Stimulated activated memory B cell treated with anti-CD40 and anti-IgM and Interleukin-4, amounts not matched to agents 10 μg/mL and 1 μg/mL and 100 μg/mL, for 72 hours (primary cell): ENCODE measurements around the gene PTPRN2.

Experiments
- ATAC-seq: fragments of 150-1000 bp; cut with Tn5 transposase; 2 replicates; pipeline ENCODE4 v1.10.0; 2021
- H3K27ac Mint-ChIP-seq: one replicate; pipeline ENCODE4 v1.8.0; 2022; ENCODE audit warnings: mild to moderate bottlenecking, mixed read lengths
- H3K27me3 Mint-ChIP-seq: one replicate; pipeline ENCODE4 v1.8.0; 2022; ENCODE audit warnings: mixed read lengths
- H3K36me3 Mint-ChIP-seq: one replicate; pipeline ENCODE4 v1.8.0; 2022; ENCODE audit warnings: mixed read lengths
- H3K4me1 Mint-ChIP-seq: one replicate; pipeline ENCODE4 v1.8.0; 2022; ENCODE audit warnings: mixed read lengths
- H3K4me3 Mint-ChIP-seq: one replicate; pipeline ENCODE4 v1.8.0; 2022; ENCODE audit warnings: mild to moderate bottlenecking, moderate library complexity, mixed read lengths
- H3K9me3 Mint-ChIP-seq: one replicate; pipeline ENCODE4 v1.8.0; 2022; ENCODE audit warnings: mixed read lengths

Gene PTPRN2

DNA sequence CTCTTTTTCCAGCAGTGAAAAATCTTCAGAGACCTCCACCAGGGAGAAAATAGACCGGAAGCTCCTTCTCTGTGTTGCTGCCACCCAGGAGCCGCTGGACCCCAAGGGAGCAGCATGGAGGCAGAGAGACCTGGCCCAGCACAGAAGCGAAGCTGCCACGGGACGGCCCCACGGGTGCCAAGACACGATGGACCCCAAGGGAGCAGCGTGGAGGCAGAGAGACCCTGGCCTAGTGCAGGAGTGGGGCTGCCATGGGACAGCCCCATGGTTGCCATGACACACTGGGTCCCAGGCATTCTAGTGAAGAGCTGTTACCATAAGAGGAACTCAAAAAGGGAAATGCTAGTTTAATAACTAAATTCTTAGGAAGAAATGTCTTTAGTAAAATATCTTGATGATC is 186.3 kb downstream of the PTPRN2 start:
- ATAC-seq, result no peak
- Mint-ChIP-seq H3K4me3 (no peak overlapping the region), H3K27ac (no peak overlapping the region), H3K4me1 (no peaks in the 10 kb centered on the region), H3K36me3 (no peaks in the 10 kb centered on the region), H3K9me3 (peaks cover 9% of the 10 kb centered on the region), H3K27me3 (peaks cover 12% of the 10 kb centered on the region)

DNA sequence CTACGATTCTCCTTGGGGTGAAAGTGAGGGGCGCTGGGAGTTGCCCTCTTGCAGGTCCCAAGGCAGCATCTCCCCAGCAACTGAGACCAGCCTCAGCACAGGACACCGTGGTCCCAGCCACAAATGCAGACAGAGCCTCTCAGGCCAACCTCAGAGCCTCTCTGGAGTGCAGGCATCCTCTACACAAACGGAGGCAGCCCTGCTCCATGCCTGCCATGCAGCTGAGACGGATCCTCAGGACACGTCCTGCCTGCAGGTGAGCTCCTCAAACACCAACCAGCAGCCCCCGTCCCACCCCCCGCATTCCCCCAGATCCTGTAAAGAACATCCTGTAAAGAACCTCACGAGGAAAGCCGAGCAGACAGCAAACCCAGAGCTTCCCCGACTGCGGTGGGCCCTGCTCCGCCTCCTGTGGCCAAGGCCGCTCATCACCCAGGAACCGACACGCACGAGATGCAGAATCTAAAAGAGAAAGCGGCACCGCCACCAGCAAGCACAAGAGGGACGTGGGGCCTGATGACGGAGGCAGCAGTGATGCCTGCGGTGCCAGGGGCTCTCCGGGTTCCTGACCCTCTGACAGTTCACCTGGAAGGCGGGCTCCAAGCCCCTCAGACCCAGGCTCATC is 186.9 kb downstream of the PTPRN2 start:
- H3K4me1 Mint-ChIP-seq, result no peaks in the 10 kb centered on the region
- peaks cover 9% of the 10 kb centered on the region for H3K9me3 Mint-ChIP-seq
- no peak overlapping the region for H3K27ac Mint-ChIP-seq
- no peak overlapping the region for H3K4me3 Mint-ChIP-seq
- no peak for ATAC-seq
- peaks cover 12% of the 10 kb centered on the region for H3K27me3 Mint-ChIP-seq
- no peaks in the 10 kb centered on the region for H3K36me3 Mint-ChIP-seq

DNA sequence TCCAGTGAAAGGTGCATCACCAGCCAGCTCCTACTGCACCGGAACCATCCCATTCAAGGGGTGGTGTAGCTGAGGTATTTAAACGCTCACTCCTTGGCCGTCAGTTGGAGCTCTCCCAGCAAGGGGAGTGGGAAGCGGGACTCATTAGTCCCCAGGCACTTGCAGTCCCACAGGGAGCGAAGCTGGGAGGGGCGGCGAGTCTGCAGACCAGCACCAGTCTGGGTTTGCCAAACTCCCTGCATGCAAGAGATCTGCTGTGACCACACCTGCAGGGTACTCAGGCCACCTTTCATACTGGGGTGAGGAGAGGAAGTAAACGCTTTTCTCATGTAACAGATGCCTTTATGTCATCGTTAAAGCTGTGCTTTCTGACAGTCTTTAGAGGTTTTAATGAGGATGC is 187.9 kb downstream of the PTPRN2 start:
- Mint-ChIP-seq H3K27ac (no peak overlapping the region), H3K27me3 (peaks cover 12% of the 10 kb centered on the region), H3K4me1 (no peaks in the 10 kb centered on the region), H3K36me3 (no peaks in the 10 kb centered on the region), H3K4me3 (no peak overlapping the region), H3K9me3 (peaks cover 9% of the 10 kb centered on the region)
- ATAC-seq, result no peak

DNA sequence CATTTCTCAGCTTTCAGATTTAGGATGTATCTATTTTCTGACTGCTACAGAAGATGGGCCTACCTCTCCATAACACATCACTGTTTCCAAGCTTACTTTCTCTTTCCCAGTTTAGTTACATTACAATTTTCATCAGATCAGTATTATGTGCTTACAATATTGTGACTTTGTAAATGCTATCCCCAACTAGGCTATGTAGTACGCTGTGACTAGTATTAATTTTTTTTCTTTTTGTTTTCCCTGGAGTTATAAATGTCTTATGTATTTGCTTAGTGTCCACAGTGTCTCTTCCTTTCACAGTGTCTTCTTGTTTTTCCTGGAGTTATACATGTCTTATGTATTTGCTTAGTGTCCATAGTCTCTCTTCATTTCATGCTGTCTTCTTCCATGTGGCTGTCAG is 188.9 kb downstream of the PTPRN2 start:
- Mint-ChIP-seq H3K4me3 (no peak overlapping the region), H3K27ac (no peak overlapping the region), H3K9me3 (peaks cover 9% of the 10 kb centered on the region), H3K27me3 (peaks cover 12% of the 10 kb centered on the region), H3K4me1 (no peaks in the 10 kb centered on the region), H3K36me3 (no peaks in the 10 kb centered on the region)
- ATAC-seq, result no peak

DNA sequence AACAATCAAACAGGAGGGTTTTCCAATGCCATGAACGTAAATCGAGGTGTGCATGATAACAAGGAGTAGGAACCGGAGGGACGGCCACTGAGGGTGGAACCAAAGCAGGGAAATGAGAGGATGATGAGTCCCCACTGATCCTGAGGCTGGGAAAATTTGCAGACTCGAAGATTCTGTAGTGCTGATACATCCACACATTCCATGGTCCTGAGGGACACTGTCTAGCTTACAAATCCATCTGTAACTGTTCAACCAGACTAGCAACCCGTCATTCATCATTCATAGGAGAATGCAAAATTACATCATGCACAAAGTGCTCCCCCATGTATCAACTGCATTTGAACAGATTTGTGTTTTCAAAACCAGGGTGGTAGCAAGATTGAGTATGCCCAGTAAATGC is 189.7 kb downstream of the PTPRN2 start:
- Mint-ChIP-seq H3K4me3 (no peak overlapping the region), H3K9me3 (peaks cover 9% of the 10 kb centered on the region), H3K27ac (no peak overlapping the region), H3K36me3 (no peaks in the 10 kb centered on the region), H3K4me1 (no peaks in the 10 kb centered on the region), H3K27me3 (peaks cover 12% of the 10 kb centered on the region)
- ATAC-seq, result no peak

DNA sequence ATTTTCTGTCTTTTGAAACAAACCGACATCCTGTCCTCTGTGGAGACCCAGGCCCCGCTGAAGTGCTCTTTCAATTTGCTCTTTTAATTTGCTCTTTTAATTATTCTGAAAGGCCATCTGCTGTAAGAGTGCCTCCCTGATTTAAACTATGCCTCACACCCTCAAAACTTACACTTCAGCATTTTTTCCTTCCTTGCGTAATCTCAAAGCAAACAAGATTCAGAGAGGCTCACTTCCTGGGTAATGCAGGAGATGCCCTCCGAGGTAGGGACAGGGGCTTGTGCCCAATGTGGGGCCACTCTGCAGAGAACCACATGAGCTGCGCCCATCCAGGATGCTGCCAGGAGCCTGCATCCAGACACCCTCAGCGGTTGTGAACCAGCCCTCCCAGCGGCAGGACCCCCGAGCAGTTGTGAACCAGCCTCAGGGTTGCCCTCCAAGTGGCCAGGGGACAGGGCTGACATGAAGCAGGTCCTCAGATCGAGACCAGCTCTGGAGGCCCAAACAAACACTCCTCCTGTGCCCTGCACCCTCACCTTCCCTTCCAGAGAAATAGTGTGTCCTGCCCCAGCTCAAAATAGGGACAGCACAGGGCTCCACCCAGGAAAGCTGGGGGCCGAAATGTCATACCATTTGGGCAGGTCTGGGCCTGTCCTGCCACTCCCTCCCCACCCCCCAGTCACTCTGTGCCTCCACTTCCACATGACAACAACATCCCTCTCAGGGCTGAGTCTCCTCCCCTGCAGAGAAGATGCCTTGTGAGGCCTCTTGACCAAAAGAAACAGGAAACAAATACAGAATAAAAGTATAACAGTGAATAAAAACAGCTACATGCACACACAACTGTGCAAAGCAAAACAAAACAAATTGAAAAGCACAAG is 190.4 kb downstream of the PTPRN2 start:
- H3K4me1 Mint-ChIP-seq, result no peaks in the 10 kb centered on the region
- ATAC-seq, result no peak
- no peaks in the 10 kb centered on the region for H3K36me3 Mint-ChIP-seq
- H3K27ac Mint-ChIP-seq, result no peak overlapping the region
- no peak overlapping the region for H3K4me3 Mint-ChIP-seq
- H3K9me3 Mint-ChIP-seq, result peaks cover 9% of the 10 kb centered on the region
- peaks cover 11% of the 10 kb centered on the region for H3K27me3 Mint-ChIP-seq

DNA sequence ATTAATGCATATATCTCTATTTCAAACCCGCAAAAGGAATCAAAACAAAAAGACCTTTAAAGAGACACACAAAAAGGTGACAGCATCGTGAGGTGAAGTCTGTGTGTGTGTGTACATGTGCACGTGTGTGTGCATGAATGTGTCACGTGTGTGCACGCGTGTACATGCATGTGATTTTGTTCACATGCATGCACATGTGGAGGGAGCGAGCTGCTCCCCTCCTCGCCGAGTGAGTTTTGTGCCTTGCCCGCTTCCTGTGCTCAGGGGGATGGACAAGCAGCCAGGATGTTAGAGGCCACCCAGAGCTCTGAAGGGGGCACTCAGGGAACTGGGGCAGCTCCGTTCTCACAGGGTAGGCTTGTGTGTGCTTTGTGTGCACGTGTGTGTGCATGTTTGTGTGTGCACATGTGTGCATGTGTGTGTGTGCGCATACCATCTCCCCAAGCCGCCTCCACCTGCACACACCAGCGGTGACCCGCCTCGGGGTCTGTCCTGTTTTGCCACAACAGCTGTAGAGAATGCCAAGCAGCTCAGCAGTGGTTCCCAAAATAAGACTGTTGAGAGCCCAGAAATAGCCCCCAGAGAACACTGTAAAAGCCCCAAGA is 191.2 kb downstream of the PTPRN2 start:
- Mint-ChIP-seq H3K27ac (no peak overlapping the region), H3K36me3 (no peaks in the 10 kb centered on the region), H3K4me3 (no peak overlapping the region), H3K27me3 (peaks cover 2% of the 10 kb centered on the region), H3K9me3 (peaks cover 9% of the 10 kb centered on the region), H3K4me1 (no peaks in the 10 kb centered on the region)
- ATAC-seq, result no peak

DNA sequence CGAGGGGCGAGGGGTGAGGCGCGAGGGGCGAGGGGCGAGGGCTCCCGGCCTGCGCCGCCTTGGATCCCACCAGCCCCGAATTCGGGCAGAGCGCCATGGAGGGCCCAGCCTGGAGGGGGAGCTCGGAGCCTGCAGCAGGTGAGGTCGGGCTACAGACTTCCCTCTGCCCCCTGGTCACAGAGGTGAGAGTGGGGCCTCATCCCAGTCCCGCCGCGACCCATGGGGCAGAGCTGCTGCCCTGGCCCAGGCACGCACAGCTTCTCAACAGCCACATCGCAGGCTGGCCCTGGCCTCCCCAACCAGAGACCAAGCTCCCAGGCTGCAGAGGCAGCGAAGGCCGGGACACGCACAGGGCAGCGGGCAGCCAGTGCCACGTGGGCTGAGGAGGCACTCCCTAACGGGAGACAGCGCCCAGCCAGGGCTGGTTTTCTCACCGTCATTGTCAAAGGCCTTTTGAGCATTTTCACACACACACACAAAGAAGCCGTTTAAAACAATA is 191.8 kb downstream of the PTPRN2 start:
- Mint-ChIP-seq H3K9me3 (peaks cover 9% of the 10 kb centered on the region), H3K27me3 (no peaks in the 10 kb centered on the region), H3K36me3 (no peaks in the 10 kb centered on the region), H3K4me3 (no peak overlapping the region), H3K4me1 (no peaks in the 10 kb centered on the region), H3K27ac (no peak overlapping the region)
- peak; percentile 48 for ATAC-seq

DNA sequence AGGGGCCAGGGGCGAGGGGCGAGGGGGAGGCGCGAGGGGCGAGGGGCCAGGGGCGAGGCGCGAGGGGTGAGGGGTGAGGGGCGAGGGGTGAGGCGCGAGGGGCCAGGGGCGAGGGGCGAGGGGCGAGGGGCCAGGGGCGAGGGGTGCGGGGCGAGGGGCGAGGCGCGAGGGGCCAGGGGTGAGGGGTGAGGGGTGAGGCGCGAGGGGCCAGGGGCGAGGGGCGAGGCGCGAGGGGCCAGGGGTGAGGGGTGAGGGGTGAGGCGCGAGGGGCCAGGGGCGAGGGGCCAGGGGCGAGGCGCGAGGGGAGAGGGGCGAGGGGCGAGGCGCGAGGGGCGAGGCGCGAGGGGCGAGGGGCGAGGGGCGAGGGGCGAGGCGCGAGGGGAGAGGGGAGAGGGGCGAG is 192.3 kb downstream of the PTPRN2 start:
- Mint-ChIP-seq H3K9me3 (peaks cover 9% of the 10 kb centered on the region), H3K36me3 (no peaks in the 10 kb centered on the region), H3K4me3 (no peak overlapping the region), H3K27ac (no peak overlapping the region), H3K27me3 (no peaks in the 10 kb centered on the region), H3K4me1 (no peaks in the 10 kb centered on the region)
- ATAC-seq, result peak; percentile 26

DNA sequence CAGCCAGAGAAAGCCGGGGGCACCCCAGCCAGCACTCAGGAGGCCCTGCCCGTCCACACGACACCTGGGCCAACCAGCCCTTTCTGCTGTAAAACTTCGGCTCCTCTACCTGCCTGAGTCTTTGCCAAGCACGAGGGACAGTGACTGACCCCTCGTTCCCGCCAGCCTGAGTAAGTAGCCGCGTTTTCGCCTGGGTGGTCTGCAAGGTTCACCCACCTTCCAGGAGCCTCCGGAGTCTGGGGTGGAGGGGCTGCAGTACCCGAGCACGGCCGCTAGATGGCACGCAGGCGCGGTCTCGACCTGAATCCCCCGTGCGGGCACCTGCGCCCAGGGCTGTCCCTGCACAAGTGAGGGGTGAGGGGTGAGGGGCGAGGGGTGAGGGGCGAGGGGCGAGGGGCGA is 192.7 kb downstream of the PTPRN2 start:
- Mint-ChIP-seq H3K9me3 (peaks cover 9% of the 10 kb centered on the region), H3K27me3 (no peaks in the 10 kb centered on the region), H3K4me3 (no peak overlapping the region), H3K4me1 (no peaks in the 10 kb centered on the region), H3K27ac (no peak overlapping the region), H3K36me3 (no peaks in the 10 kb centered on the region)
- no peak for ATAC-seq

DNA sequence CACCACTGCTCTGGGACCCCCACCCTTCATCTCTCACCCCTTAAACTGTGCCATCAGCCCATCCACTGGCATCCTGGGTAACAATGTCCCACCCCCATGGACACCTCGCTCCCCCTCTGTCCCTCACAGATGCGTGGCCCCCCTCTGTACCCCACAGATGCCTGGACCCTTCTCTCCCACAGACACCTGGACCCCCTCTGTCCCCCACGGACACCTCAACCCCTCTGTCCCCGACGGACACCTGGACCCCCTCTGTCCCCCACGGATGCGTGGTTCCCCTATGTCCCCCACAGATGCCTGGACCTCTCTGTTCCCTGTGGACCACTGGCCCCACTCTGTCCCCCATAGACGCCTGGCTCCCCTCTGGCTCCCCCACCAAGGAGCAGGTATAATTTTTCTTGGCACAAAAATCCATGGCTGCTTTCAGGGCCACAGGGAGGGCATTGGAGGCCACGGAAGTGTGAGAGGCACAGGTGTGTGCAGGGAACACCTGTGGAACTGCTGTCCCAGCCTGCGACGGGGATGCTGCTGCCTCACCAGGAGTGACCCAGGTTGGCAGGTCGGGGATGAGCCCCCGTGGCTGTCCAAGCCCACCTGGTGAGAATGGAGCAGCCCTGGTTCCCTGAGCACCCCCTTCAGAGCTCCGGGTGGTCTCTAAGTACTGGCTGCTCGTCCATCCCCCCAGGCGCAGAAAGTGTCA is 193.5 kb downstream of the PTPRN2 start:
- Mint-ChIP-seq H3K36me3 (no peaks in the 10 kb centered on the region), H3K4me1 (no peaks in the 10 kb centered on the region), H3K9me3 (peaks cover 6% of the 10 kb centered on the region), H3K27me3 (no peaks in the 10 kb centered on the region), H3K27ac (no peak overlapping the region), H3K4me3 (no peak overlapping the region)
- ATAC-seq, result peak; percentile 9

DNA sequence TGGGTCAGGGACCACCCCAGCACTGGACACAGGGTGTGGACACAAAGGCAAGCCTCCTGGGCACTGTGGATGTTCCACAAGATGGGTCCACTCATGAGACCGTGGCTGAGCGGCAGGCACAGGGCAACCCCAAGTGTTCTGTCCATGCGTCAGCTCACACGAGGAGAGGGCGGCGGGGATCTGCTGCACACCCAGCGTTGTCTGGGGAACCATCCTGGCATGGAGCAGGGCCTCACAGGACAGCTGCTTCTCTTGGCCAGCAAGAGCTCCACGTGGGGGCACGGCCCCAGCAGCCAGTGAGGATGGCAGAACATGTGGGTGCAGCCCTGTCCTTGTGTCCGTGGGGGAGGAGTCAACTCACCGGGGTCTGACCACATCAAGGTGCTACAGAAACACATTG is 195.4 kb downstream of the PTPRN2 start:
- H3K27ac Mint-ChIP-seq, result no peak overlapping the region
- H3K4me1 Mint-ChIP-seq, result no peaks in the 10 kb centered on the region
- no peaks in the 10 kb centered on the region for H3K9me3 Mint-ChIP-seq
- H3K4me3 Mint-ChIP-seq, result no peak overlapping the region
- ATAC-seq, result no peak
- no peaks in the 10 kb centered on the region for H3K36me3 Mint-ChIP-seq
- no peaks in the 10 kb centered on the region for H3K27me3 Mint-ChIP-seq

DNA sequence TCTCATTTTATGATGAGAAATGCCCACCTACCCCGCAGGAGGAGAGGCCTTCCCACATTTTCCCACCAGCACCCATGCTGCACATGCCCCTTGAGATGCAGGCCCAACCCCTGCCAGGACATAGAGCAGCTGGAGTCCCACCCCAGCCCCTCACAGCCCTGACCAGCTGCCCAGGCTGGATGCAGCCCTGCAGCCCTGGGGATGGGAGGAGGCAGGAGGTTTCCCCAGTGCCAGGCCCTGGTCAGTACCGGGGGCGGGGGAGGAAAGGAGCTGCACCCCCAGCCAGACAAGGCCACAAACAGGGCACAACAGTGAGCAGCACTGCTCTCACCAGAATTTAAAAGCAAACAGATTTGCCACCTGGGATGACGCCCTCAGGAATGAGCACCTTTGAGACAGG is 196.1 kb downstream of the PTPRN2 start:
- H3K9me3 Mint-ChIP-seq, result no peaks in the 10 kb centered on the region
- H3K27ac Mint-ChIP-seq, result no peak overlapping the region
- ATAC-seq, result no peak
- H3K27me3 Mint-ChIP-seq, result no peaks in the 10 kb centered on the region
- no peaks in the 10 kb centered on the region for H3K4me1 Mint-ChIP-seq
- H3K36me3 Mint-ChIP-seq, result no peaks in the 10 kb centered on the region
- H3K4me3 Mint-ChIP-seq, result no peak overlapping the region

DNA sequence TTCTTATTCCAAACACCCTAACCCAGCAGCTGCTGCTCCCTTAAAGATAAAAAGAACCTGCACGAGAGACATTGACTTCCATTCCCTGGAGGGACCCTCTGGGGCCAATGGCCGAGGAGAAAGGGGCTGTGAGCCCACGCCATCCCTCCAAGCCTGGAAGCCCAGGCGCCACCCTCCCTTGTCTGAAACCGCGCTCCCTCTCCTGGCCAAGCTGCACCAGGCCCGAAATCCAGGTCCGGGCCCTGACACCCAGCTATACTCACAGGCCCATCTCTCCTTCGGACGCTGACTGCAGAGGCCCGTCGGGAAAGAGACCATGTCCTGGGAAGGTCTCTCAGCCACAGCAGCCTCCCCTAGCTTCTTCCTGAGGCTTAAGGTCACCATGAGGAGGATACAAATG is 196.5 kb downstream of the PTPRN2 start:
- Mint-ChIP-seq H3K9me3 (no peaks in the 10 kb centered on the region), H3K4me3 (no peak overlapping the region), H3K27me3 (no peaks in the 10 kb centered on the region), H3K4me1 (no peaks in the 10 kb centered on the region), H3K36me3 (no peaks in the 10 kb centered on the region), H3K27ac (no peak overlapping the region)
- ATAC-seq, result no peak

DNA sequence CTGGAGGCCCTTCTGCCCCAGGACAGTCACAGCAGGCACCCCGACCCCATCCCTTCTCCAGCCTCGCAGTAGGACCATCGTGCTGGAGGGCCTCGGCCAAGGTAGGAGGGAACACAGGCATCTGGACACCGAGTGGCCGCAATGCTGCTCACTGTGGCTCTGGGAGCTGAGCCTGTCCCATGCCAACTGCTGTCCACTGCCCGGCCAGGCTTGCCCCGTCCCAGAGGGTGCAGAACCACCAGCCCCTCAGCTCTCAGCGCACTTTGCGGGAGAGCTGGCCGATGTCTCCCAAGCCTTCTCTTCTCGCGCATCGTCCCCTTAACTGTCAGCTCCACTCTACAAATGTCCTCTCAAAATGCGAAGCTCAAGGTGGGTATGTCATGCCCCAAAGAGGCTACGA is 197.2 kb downstream of the PTPRN2 start:
- Mint-ChIP-seq H3K4me1 (no peaks in the 10 kb centered on the region), H3K9me3 (no peaks in the 10 kb centered on the region), H3K27ac (no peak overlapping the region), H3K36me3 (no peaks in the 10 kb centered on the region), H3K27me3 (no peaks in the 10 kb centered on the region), H3K4me3 (no peak overlapping the region)
- no peak for ATAC-seq
